22Rv1 (cell line): ENCODE data around the gene MALL.

Source experiments
- ZFX ChIP-seq: fragments of 450-650 bp; IDR thresholded peaks from 2 replicates; pipeline ENCODE4 v1.6.1; 2017; ENCODE audit warnings: antibody characterized with exemption, borderline replicate concordance
- TF ChIP-seq, protein P1 (sequence below): fragments of 450-650 bp; IDR thresholded peaks from 2 replicates; pipeline ENCODE4 v1.5.1; 2017; ENCODE audit warnings: mild to moderate bottlenecking

DNA sequence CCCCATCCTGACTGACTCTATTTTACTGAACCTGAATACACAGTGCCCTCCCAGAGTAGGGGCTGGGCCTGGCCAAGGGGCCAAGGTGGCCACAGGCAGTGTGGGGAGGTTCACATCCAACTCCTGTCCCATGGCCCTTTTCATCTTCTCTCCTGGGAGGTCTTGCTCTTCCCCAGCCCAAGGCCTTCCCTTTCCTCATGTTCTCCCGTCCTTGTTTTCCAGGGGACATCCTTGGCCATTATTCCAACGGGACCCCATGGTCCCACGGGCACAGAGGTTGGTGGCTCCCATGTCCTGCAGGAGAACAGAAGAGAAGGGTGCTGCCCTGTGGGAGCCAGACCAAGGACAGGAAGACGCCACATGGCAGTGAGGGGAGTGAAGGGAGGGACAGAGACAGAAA is 10.4 kb downstream of the MALL start:
- TF ChIP-seq, protein P1, sequence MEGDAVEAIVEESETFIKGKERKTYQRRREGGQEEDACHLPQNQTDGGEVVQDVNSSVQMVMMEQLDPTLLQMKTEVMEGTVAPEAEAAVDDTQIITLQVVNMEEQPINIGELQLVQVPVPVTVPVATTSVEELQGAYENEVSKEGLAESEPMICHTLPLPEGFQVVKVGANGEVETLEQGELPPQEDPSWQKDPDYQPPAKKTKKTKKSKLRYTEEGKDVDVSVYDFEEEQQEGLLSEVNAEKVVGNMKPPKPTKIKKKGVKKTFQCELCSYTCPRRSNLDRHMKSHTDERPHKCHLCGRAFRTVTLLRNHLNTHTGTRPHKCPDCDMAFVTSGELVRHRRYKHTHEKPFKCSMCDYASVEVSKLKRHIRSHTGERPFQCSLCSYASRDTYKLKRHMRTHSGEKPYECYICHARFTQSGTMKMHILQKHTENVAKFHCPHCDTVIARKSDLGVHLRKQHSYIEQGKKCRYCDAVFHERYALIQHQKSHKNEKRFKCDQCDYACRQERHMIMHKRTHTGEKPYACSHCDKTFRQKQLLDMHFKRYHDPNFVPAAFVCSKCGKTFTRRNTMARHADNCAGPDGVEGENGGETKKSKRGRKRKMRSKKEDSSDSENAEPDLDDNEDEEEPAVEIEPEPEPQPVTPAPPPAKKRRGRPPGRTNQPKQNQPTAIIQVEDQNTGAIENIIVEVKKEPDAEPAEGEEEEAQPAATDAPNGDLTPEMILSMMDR: no peak
- no peak for TF ChIP-seq ZFX
